Loucy (cell line): ENCODE measurements around the gene YAF2.

Source experiments
- H2AFZ ChIP-seq: fragments of 200-600 bp; sonication (generic); 2 replicates; pipeline ENCODE4 v1.6.0; 2016; ENCODE audit warnings: antibody characterized with exemption, mild to moderate bottlenecking, low read length, moderate library complexity
- H3F3A ChIP-seq: fragments of 200-600 bp; 2 replicates; pipeline ENCODE4 v1.6.0; 2016; ENCODE audit warnings: antibody characterized with exemption, low read depth, mild to moderate bottlenecking
- H3K27me3 ChIP-seq: fragments of 200-600 bp; sonication (generic); 2 replicates; pipeline ENCODE4 v1.6.1; 2014; ENCODE audit warnings: low read length, mild to moderate bottlenecking; ENCODE audit not compliant: insufficient read depth, poor library complexity, severe bottlenecking
- H3K36me3 ChIP-seq: fragments of 200-600 bp; sonication (generic); 2 replicates; pipeline ENCODE4 v1.6.1; 2016; ENCODE audit warnings: low read length; ENCODE audit not compliant: insufficient read depth
- H3K4me1 ChIP-seq: fragments of 200-600 bp; sonication (generic); 2 replicates; pipeline ENCODE4 v1.5.1; 2014; ENCODE audit warnings: low read length, mild to moderate bottlenecking; ENCODE audit not compliant: insufficient read depth, poor library complexity, severe bottlenecking
- H3K4me2 ChIP-seq: fragments of 200-600 bp; sonication (generic); 2 replicates; pipeline ENCODE4 v1.6.0; 2014; ENCODE audit warnings: antibody characterized with exemption, low read length, low read depth, mild to moderate bottlenecking; ENCODE audit not compliant: poor library complexity, severe bottlenecking
- H3K4me3 ChIP-seq: fragments of 200-600 bp; sonication (generic); 2 replicates; pipeline ENCODE4 v1.5.1; 2014; ENCODE audit warnings: low read length, mild to moderate bottlenecking, mixed read lengths; ENCODE audit not compliant: poor library complexity, severe bottlenecking
- H3K79me2 ChIP-seq: fragments of 200-600 bp; sonication (generic); 2 replicates; pipeline ENCODE4 v1.6.1; 2014; ENCODE audit warnings: low read length; ENCODE audit not compliant: insufficient read depth
- H3K9ac ChIP-seq: fragments of 200-600 bp; sonication (generic); 2 replicates; pipeline ENCODE4 v1.6.0; 2014; ENCODE audit warnings: mild to moderate bottlenecking, low read depth, low read length, moderate library complexity; ENCODE audit not compliant: poor library complexity, severe bottlenecking
- H3K9me2 ChIP-seq: fragments of 200-600 bp; sonication (generic); replicated peaks from 2 replicates; pipeline ENCODE4 v1.6.1; 2016; ENCODE audit warnings: low read depth, low read length, mixed read lengths
- H3K9me3 ChIP-seq: fragments of 200-600 bp; sonication (generic); 2 replicates; pipeline ENCODE4 v1.6.1; 2014; ENCODE audit warnings: mild to moderate bottlenecking, antibody characterized with exemption, low read length, low read depth; ENCODE audit not compliant: insufficient read depth
- H4K20me1 ChIP-seq: fragments of 200-600 bp; sonication (generic); 2 replicates; pipeline ENCODE4 v1.6.0; 2014; ENCODE audit warnings: antibody characterized with exemption, low read length, mild to moderate bottlenecking; ENCODE audit not compliant: insufficient read depth, poor library complexity, severe bottlenecking
- EZH2phosphoT487 ChIP-seq: fragments of 200-600 bp; IDR thresholded peaks from 2 replicates; pipeline ENCODE4 v1.6.1; 2018; ENCODE audit warnings: antibody characterized with exemption, mild to moderate bottlenecking, moderate library complexity, borderline replicate concordance
- TF ChIP-seq, protein P1 (sequence below): fragments of 200-600 bp; sonication (generic); conservative IDR thresholded peaks from 2 replicates; pipeline ENCODE4 v1.5.1; 2014; ENCODE audit warnings: mild to moderate bottlenecking, antibody characterized with exemption, low read length

YAF2 gene

DNA sequence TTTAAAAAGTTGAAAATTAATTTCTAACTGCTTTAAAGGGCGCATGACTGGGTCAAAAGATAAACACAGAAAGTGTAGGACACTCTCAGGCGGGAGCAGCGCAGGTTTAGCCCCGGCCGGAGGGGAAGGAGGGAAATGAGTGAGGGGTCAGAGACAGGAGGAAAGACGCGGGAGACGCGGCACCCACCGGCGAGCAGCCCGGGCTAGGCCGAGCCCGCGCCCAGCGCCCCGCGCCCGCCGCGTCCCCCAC, 94.0 kb downstream of the YAF2 start:
- Histone ChIP-seq H3K4me3 (peak overlapping the region; percentile 77), H3K9me2 (no peaks in the 10 kb centered on the region), H3K27me3 (no peaks in the 10 kb centered on the region), H3K9ac (peak overlapping the region; percentile 69), H3K4me1 (peaks cover 38% of the 10 kb centered on the region), H3F3A (no peaks in the 10 kb centered on the region), H3K36me3 (no peaks in the 10 kb centered on the region), H3K4me2 (peak overlapping the region; percentile 85), H3K79me2 (peaks cover 52% of the 10 kb centered on the region), H4K20me1 (peaks cover 42% of the 10 kb centered on the region), H2AFZ (peak overlapping the region; percentile 85; the same call in 1 of the 2 replicates), H3K9me3 (no peaks in the 10 kb centered on the region)
- no peak for TF ChIP-seq EZH2phosphoT487
- TF ChIP-seq, protein P1, sequence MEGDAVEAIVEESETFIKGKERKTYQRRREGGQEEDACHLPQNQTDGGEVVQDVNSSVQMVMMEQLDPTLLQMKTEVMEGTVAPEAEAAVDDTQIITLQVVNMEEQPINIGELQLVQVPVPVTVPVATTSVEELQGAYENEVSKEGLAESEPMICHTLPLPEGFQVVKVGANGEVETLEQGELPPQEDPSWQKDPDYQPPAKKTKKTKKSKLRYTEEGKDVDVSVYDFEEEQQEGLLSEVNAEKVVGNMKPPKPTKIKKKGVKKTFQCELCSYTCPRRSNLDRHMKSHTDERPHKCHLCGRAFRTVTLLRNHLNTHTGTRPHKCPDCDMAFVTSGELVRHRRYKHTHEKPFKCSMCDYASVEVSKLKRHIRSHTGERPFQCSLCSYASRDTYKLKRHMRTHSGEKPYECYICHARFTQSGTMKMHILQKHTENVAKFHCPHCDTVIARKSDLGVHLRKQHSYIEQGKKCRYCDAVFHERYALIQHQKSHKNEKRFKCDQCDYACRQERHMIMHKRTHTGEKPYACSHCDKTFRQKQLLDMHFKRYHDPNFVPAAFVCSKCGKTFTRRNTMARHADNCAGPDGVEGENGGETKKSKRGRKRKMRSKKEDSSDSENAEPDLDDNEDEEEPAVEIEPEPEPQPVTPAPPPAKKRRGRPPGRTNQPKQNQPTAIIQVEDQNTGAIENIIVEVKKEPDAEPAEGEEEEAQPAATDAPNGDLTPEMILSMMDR: no peak

DNA sequence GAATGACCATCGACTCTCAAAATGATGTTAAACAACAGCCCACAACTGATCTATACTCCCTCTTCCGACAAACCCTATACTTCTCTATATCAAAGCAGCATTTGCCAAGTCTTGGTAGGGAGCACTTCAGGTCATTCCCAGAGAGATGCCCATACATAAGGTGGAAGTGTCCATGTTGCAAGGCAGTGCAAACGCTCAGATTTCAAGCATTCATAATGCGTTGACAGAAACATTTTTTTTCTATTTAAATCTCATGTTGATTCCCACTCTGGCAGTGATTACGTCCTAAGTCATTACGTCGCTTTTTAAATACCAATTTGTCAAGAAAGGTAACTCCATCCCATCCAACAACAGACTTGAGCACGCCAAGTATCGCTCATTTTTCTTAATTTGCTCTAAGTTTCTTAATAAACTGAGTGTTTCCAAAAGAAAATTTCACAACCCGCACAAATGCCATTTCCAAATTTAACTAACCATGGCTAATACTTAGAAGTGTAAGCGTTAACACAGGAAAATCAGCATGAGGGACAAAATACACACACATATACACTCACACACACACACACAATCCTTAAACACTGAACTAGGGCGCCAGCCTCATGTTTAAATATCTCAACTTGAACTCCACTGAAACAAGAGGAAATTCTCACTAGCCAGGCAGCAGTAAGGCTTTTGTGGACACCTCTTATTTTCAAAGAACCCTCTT, 94.4 kb downstream of the YAF2 start:
- H3K9ac ChIP-seq: peak overlapping the region; percentile 69
- peaks cover 38% of the 10 kb centered on the region for H3K4me1 ChIP-seq
- H3K9me2 ChIP-seq: no peaks in the 10 kb centered on the region
- H3K36me3 ChIP-seq: no peaks in the 10 kb centered on the region
- H3K27me3 ChIP-seq: no peaks in the 10 kb centered on the region
- peaks cover 43% of the 10 kb centered on the region for H4K20me1 ChIP-seq
- peak overlapping the region; percentile 85 for H3K4me2 ChIP-seq
- H3F3A ChIP-seq: no peaks in the 10 kb centered on the region
- peak overlapping the region; percentile 77 for H3K4me3 ChIP-seq
- peaks cover 57% of the 10 kb centered on the region for H3K79me2 ChIP-seq
- H3K9me3 ChIP-seq: no peaks in the 10 kb centered on the region
- TF ChIP-seq, protein P1: no peak
- TF ChIP-seq EZH2phosphoT487: no peak
- peak overlapping the region; percentile 85; the same call in 1 of the 2 replicates for H2AFZ ChIP-seq

DNA sequence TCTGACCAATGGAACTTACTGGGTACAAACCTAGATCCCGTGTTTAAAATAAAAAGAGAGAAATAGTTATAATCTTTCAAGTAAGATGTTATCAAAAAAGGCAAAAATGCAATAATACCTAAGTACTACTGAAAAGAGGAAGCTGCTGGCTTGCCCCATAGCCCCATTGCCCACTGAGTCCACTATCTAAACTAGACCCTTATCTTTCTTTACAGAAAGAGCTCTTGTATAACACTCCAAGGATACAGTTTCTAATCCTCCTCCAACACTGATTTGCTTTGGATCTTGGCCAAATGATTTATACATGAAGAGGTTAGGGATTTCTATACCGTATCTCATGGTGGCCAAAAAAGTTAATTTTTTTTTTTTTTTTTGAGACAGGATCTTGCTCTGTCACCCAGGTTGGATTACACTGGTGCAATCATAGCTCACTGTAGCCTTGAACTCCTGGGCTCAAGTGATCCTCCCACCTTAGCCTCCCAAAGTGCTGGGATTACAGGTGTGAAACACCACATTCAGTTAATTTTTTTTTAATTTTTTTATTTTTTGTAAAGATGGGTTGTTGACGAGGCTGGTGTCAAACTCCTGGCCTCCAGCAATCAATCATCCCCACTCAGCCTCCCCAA, 96.0 kb downstream of the YAF2 start:
- H3K9ac ChIP-seq: peak overlapping the region; percentile 17
- peaks cover 38% of the 10 kb centered on the region for H3K4me1 ChIP-seq
- no peak for TF ChIP-seq EZH2phosphoT487
- TF ChIP-seq, protein P1: no peak
- no peaks in the 10 kb centered on the region for H3K27me3 ChIP-seq
- H3K4me2 ChIP-seq: peak overlapping the region; percentile 85
- no peaks in the 10 kb centered on the region for H3K9me2 ChIP-seq
- peak overlapping the region; percentile 77 for H3K4me3 ChIP-seq
- H3F3A ChIP-seq: no peaks in the 10 kb centered on the region
- H4K20me1 ChIP-seq: peaks cover 48% of the 10 kb centered on the region
- H3K36me3 ChIP-seq: no peaks in the 10 kb centered on the region
- H3K79me2 ChIP-seq: peaks cover 72% of the 10 kb centered on the region
- H2AFZ ChIP-seq: no peak overlapping the region
- no peaks in the 10 kb centered on the region for H3K9me3 ChIP-seq
